ENCODE measurements around the gene TAX1BP1.
A peak's percentile ranks its signal among the peaks of the same experiment; 100 is the strongest.

Gene TAX1BP1

DNA sequence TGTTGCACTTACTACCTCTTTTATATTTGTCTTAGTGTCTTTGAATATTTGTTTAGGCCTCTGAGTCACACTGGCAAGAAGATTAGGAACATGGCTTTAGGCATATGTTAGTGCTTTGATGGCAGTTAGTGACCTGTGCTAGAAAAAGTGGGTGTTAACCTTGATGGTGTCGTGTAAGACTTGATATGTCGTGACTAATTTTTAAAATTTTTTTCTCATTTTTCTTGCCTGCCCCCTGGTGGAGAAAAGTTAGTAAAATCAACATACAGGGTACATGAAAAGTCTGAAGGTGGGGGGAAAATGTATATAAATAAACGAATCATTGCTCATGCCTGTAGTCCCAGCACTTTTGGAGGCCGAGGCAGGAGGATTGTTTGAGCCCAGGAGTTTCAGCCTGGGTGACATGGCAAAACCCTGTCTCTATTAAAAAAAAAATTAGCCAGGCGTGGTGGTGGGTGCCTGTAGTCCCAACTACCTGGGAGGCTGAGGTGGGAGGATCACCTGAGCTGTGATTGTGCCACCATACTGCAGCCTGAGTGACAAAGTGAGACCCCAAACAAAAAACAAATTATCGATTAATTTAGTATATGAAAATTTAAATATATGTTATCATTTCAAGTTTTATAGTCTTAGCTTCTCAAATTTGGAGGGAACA, 44.6 kb downstream of the TAX1BP1 start:
- DNase-seq, result peak; percentile 13

DNA sequence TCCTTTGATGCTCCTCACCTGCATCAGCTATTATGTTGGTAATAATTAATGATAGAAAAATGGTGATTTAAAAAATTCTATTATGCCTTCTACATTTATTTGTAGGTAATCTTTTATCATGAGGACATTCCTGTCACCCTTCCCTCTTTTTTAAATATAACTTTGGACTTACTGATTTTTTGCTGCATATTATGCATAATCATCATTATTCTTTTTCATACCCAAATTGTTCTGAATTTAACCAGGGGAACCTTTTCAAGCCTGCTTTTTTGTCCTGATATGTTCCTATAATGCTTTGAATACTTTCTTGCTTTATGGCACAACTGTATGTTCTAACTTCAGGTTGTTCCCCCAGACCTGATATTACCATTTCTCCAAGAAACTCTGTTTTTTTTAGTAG, 48.5 kb downstream of the TAX1BP1 start:
- DNase-seq, result no peak

DNA sequence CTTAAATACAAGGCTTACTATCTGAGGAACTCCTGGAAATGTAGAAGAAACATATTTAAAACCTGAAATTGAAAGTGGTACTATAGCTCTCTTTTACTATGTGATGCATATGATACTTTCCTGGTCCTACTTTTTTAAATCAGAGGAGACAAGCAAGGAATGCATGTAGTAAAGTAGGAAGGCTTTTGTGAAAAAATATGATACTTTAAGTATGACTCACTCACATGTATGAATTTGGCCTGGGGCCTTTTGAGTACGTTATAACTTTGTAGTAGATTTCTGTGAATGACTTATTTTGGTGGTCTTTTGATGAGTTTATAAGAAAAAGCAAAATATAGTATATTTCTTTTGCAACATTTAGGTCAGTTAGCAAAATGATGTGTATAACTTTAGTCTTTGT, 53.8 kb downstream of the TAX1BP1 start:
- DNase-seq, result no peak

DNA sequence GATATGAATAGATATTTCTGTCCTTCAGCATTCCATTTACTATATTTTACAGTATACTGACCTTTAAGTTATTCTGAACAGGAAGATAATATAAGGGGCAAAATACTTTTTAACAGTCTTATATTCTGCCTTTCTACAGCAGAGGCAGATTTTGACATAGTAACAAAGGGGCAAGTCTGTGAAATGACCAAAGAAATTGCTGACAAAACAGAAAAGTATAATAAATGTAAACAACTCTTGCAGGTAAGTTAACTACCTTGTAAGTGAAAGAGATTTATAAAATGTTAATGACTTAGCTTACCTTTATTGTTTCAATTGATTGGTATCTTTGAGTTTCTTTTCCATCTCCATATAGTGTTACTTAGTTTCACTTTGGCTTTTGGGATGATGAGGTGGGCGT, 56.0 kb downstream of the TAX1BP1 start:
- DNase-seq, result no peak

DNA sequence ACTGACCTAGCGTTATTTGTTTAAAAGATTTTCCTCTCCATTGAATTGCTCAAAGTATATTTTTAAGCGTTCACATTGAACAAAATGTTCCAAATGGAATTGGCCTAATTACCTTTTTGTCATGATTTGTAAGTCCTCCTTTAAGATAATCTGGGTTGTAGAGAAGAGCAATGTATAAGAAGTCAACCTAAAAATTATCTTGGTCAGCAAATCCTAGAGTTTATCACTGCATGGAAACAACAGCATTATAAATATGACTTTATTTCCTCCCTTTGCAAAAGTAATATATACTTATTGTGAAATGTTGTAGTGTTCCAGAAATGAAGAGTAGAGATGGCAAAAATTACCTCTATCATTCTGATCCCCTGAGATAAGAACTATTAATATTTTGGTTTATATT, 59.2 kb downstream of the TAX1BP1 start:
- DNase-seq, result no peak

DNA sequence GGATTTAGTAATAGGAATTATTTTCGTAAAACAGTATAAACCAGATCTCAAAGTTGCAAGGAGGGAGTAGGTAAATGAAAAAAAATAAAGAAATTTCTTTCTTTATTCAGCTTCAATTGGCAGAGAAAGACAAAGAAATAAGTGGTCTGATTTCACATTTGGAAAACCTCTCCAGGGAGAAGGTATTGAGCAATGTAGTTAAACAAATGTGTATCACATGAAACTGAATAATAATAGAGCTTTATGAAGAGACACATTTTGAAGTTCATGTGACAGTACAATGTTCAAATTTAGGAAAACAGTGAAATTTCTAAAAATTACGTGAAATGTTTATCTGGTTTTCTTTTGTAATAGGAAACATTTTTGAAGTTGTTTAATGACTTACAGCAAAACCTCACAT, 63.0 kb downstream of the TAX1BP1 start:
- no peak for DNase-seq

DNA sequence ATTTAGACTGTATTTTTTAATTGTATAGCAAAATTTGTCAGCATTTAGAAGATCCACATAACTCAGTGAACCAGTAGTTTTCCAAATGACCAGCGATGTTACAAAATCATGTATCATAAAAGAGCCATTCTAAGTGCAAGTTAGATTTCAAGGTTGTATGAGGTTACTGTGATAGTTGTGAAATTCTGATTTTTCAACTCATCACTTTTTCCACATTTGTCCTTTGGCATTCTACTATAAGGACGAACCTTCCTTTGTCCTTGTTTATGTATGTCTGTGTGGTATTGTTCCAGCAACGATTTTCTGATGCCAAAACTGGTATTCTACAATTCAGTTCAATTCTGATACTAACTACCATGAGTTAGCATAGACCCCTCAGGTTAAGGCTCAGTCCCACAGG, 64.2 kb downstream of the TAX1BP1 start:
- DNase-seq, result no peak

DNA sequence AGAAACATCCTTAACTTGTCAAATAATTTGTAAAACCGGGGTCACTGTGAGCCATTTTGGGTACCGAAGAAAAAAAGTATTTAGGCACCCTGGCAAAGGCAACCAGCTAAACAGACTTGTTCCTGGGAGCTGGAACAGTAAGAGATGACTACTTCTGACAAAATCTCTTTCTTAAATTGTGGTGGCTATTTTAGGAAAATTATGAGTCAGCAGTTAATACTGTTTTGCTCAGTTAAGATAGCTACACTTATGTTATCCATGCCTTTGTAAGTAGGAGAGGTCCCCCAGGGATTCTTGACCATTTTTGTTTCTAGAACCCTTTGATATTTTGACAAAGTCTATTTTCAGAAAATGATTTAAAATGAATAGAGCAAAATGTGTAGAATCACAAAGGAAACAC, 68.7 kb downstream of the TAX1BP1 start:
- no peak for DNase-seq

DNA sequence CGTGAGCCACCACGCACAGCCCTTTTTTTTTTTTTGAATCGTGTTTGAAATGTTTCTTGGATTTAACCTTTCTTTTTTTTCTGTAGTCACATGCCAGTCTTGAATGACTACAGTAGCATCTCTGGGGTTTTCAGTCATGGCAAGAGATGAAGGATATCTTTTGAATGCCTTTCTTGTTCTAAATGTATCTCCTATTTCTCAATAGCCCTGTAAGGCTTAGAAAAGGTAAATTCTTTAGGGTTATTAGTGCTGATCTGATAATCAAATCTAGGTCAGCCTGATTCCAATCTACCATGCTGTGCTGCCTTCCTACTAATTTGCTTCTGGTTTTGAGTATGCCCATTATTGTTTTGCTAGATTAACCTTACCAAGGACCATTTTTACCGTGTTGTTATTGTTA, 70.2 kb downstream of the TAX1BP1 start:
- no peak for DNase-seq

DNA sequence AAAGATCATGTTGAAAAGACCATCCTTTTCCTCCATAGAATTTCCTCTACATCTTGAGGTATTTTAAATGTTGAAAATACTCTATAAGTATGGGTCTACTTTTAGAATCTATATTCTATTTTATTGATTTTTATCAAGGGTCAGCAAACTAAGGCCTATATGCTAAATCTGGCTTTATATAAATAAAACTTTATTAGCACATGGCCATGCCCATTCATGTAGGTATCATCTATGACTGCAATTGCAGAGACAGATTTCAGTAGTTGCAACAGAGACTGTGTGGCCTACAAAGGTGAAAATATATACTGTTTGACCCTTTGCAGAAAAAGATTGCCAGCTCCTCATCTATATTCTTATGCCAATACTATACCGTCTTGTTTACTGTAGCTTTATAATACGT, 72.7 kb downstream of the TAX1BP1 start:
- DNase-seq, result no peak

DNA sequence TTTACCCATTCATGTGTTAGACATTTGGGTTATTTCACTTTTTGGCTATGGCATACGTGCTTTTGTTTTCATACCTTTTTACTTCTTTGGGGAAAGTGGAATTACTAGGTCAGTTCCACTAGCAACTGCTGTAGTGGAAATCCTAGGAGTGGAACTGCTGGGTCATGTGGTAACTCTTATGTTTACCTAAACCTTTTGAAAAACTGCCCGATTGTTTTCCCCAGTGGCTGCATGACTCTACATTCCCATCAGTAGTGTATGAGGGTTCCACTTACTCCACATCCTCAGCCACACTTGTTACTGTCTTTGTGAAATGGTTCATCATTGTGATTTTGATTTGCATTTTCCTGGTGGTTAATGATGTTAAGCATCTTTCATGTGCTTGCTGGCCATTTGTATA, 82.3 kb downstream of the TAX1BP1 start:
- DNase-seq, result no peak

DNA sequence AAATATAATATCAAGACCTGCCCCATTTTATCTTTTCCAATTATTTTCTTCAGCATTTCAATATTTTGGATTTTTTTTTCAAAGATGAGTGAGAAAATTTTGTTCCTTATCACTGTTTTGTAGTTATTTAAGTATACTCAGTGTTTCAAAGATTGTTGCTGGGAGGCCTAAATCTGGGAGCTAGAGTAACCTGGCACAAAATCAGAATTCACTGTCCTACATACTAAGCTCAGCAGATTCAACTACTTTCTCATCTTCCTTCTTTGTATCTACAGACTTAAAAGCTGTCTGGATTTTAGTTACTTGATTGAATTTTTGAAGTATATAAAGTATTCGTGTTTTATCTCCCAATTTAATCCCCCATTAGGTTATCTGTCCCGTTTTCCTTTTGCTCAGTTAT, 85.9 kb downstream of the TAX1BP1 start:
- DNase-seq, result no peak

DNA sequence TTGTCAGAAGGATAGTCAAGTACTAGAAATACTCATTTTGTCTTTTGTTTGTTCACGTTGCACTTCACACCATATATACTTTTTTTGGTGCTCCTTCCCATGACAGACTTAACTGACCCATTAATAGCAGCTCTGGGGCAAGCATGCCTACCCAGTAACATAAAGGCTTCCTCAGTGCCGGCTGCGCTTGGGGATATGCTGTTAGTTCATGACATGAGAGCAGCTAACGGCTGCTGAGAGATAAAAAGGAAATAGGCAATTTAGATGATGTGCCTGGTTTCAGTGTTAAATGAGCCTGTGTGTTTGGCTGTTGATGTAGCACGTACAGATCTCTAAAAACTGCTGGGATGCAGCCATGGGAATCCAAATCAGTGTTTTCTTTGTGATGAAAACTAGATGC, 86.4 kb downstream of the TAX1BP1 start:
- no peak for DNase-seq

DNA sequence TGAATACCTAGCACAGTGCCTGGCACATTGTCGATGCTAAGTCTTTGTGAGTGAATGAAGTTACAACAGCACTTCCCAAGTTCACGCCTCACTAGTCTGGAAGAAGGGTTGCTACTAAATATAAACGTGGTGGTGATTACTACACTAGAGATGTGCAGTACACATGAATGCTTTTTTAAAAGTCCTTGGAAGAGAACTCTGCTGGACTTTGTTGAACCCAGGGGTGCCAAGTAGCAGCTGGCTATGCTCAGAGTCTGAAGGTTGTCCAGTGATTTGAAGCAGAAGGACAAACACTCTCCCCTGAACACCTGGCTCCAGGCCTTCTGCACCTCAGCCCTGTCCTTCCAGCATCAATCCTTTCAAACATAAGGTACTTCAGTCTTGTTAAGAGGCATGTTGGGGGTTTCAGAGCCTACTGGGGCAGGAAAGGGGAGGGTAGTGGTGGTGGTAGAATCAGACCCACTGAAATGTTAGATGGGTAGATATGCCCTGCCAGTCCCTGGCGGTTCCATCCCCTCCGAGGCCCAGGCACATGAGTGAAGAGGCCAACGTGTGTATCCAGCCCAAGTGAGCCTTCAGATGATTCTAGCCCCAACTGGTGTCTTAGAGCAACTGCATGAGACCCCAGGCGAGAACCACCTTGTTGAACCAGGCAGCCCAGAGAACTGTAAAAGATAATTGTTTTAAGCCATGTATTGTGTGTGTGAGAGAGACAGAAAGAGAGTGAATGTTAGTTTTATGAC, 94.4 kb downstream of the TAX1BP1 start:
- DNase-seq, result no peak

DNA sequence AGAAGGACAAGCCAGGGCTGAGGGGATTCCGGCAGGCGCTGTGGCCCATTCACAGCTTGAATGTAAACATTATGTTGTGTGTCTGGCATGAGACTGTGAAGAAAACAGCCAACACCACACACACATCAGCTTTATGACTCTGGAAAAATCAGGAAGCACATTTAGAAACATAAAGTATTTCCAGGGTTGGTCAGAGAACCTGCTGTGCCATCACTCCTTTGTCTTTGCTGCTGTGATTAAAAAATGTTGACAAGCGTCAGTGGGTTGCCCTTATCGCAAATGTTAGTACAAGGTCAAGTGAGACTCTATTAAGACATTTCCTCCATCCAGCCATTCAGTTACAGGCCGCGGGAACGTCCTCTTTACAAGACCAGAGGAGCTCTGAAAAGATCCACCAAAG, 95.4 kb downstream of the TAX1BP1 start:
- DNase-seq, result no peak

DNA sequence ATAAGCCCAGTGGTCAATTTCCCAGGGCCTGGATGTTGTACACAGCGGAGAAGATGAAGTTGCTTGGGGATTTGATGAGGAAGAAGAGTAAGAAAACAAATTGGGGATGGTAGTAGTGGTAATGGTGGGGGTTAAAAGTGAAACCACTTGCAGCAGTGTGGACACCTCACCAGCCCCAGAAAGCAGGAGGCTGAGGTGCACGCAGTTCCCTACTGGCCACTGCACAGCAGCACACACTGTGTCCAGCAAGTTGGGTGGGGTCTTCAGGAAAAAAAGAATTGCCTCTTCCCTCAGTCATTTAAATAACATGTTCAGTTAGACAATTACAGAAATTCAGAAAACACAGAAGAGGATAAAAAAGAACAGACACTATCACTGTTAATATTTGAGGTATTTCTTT, 96.6 kb downstream of the TAX1BP1 start:
- no peak for DNase-seq

DNA sequence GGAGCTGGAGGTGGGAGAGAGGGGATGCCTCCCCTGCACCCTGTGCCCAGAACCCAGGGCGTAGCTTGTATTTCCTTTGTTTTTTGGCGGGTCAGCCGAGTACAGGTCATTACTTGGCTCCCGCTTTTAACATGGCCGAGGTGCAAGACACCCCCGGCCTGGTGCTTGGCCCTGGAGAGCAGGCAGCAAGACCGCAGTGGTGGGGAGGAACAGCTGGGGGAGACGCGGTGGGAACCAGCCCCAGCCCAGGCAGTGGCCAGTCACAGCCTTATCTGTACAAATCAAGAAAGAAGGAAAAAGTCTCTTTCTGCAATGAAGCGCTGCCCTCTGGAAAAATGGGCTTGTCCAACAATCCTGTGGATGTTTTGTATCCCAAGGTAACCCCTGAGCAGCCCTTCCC, 99.1 kb downstream of the TAX1BP1 start:
- DNase-seq, result no peak

DNA sequence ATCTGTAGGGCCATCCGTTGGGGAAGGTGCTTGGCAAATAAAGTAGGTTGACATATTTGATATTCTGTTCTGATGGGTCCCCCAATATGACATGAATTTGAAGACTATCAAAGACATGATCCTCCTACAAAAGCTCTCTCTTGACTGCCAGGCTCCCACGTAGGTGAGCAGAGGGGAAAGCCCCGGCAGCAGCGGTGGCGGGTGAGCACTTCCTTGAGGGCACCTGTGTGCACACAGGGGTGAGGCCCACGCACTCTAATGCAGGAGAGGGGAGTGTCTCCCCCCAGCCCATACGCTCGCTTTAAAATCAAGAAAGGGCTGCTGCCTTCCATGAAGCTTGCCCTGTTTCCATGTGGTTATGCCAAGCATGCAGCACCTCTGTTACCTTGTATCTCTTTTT, 100.4 kb downstream of the TAX1BP1 start:
- DNase-seq, result no peak

DNA sequence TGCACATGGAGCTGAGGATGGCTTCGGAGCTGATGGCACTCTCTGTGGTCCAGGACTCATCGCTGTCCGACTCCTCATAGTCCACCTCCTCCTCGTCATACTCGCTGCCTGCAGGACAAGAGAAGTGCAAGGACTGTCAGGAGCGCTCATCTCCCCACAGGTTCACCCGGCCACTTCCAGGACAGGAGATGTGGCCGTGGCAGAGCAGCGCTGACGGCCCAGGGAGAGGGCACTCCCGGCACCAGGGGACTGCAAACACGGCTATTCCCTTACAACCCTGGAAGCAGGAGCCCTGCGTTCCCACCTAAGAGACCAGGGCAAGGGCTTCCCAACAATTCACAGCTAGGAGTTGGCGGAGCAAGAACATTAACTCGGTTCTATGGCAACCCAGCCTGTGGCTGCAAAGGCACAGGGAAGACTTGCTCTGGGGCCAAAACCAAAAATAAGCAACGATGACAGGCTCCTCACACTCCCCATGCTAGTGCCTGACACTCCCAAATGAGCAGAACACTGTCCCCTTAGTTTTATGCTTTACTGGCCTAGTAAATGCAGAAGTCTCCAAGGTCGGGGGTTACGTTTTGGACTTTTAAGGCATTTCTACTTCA, 100.9 kb downstream of the TAX1BP1 start:
- no peak for DNase-seq

DNA sequence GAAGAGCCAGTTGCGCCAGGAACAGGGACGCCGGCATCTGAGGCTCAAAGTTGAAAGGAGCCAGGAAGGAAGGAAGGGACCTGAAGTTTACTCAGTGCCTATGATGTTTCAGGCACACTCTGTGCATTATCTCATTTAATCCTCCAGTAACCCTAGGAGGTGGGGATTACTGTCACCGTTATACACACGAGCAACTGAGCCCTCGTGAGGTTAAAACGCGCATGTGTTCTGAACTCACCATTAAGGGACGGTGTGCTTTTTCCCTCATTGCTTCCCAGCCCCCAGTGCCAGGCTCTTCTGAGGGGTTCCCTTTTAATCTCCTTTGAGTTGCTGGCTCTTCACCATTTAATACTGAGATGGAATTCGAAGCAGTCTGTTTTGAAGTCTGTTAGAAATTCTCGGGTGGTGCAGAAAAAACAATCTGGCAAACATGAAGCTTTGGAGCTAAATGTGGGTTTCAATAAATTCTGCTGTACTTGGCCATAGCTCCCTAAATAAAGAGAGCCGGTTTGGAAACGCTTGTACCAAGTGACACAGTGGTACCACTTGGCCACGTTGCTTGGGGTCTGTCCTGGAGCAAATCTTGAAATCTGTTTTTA, 102.2 kb downstream of the TAX1BP1 start:
- DNase-seq, result no peak

DNA sequence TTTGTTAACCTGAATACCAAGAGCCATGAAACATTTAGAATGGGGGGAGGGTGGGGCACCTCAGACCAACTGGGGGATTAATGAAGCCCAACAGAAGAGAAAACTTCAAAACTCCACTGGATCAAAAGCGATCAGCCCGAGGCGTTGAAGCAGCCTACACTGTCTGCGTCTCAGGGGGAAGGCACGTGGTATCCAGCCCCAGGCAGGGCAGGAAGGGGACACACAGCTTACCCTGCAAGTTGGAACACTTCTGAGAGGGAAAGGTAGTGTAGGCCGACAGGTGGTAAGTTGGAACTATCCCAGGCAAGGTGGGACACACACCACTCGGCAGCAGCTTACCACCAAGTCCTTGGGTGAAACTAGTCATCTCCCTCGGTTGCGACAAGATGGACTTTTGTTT, 102.9 kb downstream of the TAX1BP1 start:
- DNase-seq, result no peak

DNA sequence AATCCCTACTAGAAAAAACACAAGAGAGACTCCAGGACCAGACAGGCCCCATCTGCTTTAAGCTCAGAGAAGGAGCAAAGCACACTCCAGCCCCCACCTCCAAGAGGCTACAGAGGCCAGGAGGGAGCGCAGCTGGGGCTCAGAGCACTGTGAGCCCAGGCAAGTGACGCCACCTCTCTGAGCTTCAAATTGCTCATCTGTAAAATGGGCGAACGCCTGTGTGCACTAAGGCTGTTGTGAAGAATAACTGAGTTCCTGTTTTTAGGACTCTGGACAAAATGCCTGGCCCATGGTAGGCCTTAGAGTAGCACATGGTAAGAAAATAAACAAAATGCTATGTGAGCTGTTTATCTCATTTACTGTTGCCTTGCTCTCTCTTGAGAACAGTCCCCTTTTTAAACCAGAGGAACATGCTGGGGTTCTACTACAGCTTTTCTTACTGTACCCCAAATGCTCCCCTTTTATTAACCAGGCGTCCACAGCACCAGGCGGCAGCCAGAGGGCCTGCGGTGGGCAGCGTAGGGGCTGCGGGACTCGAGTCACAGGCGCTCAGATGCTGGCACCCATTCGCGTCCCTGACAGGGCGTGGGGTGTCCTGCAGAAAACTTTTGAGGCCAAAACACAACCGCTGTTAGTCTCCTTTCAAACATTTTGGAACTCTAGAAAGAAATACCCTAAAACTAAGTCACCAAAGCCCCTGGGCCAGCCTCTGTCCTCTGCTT, 103.8 kb downstream of the TAX1BP1 start:
- no peak for DNase-seq

DNA sequence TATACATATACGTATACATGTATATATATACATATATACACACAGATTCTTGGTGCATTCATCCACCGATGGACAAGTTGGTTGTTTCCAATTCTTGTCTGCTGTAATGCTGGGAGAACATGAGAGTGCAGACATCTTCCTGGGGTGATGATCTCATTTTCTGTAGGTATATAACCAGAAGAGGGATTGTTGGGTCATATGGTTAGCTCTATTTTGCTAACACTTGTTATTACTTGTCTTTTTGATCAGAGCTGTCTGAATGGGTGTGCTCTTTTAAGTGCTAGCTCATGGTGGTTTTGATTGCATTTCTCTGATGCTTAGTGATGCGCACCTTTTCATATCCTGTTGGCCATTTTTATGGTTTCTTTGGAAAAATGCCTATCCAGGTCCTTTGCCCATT, 106.4 kb downstream of the TAX1BP1 start:
- DNase-seq, result no peak

DNA sequence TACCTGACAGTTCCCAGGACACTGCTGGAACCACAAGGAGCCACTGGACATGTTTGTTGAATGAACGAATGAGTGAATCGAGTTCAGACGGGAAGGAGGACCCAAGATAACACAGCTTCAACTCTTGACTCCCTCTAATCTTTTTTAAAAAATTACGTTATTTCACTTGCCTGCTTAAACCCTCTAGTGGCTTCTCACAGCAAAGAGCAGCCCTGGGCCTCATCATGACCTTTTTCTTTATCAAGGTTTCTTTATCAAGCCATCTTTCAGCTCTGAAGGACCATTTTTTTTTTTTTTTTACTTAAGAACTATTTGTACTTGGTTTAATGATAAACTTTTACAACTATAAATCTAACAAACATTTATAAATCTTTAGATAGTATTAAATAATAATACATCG, 110.6 kb downstream of the TAX1BP1 start:
- DNase-seq, result no peak

All from KG1 (cell line).